Mesenteric fat pad (tissue), 1 donor: ENCODE measurements around the gene SLCO1C1. TPM values are rescaled to one million over a fixed set of nuclear protein-coding genes. Genes with fewer than 3 reads are reported as not detected.

ENCODE experiments used
- DNase-seq: peaks from one replicate; pipeline ENCODE4 v3.0.0-alpha.2; 2020; ENCODE audit warnings: low spot score
- total RNA-seq: library from RNA; stranded (reverse); fragmentation: NEBNext Ultra II Directional; extraction: Animal tissue kit (Norgen Biotek cat#: 25700); gene quantifications from one replicate; pipeline ENCODE4 v1.2.1, GENCODE V29; 2021
- donor health status: DM: yes; HTN: yes; CAD: no.

The SLCO1C1 gene
- total RNA-seq, 1 donor from 2014 or later: 0.55 TPM

- no peak for DNase-seq
Measured at GRCh38 chr12:20798554-20798953, 103.4 kb downstream of the SLCO1C1 start.

GRCh38 chr12:20800160-20800559 lies 105.0 kb downstream of the SLCO1C1 start:
- DNase-seq: no peak

- no peak for DNase-seq
Measured at GRCh38 chr12:20801035-20801434, 105.9 kb downstream of the SLCO1C1 start.

Other genes with a start within 250 kb of the SLCO1C1 start
- gene SLCO1B3, start 115.4 kb downstream of the SLCO1C1 start, total RNA-seq: not detected